Measurements from ENCODE around the gene MPZ. TPM values are rescaled to one million over a fixed set of nuclear protein-coding genes. Genes with fewer than 3 reads are reported as not detected.

The MPZ gene
- total and polyA plus RNA-seq, 10 of the 15 experiments (the other 5 are each of a cell fraction or from before 2014, with no cell fraction given) = 0.09 to 6.9 (median 4.7) TPM

GRCh38 chr1:161359291-161359690, 49.5 kb upstream of the MPZ start:
- no peaks in the 10 kb centered on the region for H3K9me3 ChIP-seq (replicated peaks; ENCODE audit: control insufficient read depth, insufficient read depth, low read length)
- in situ Hi-C loops (cut with MboI) = no loop called here
- TF ChIP-seq IKZF2 (IDR thresholded peaks at IDR 0.05) = no peak
- no peak for TF ChIP-seq PML (IDR thresholded peaks at IDR 0.05; ENCODE audit: low read length)
- no peak for TF ChIP-seq BCL3 (IDR thresholded peaks at IDR 0.05; ENCODE audit: borderline replicate concordance, insufficient read depth, low read depth, low read length, poor library complexity, severe bottlenecking)
- no peak for TF ChIP-seq MTA2 (IDR thresholded peaks at IDR 0.05; ENCODE audit: low read depth)
- TF ChIP-seq BHLHE40 (IDR thresholded peaks at IDR 0.05; ENCODE audit: borderline replicate concordance in 1 of 2, low read depth in 2 of 2, low read length in 1 of 2) = no peak
- no peak for TF ChIP-seq IKZF1 (conservative IDR thresholded peaks at IDR 0.05)
- TF ChIP-seq ZBTB40 (IDR thresholded peaks at IDR 0.05; ENCODE audit: borderline replicate concordance) = no peak
- no peak for TF ChIP-seq RBBP5 (conservative IDR thresholded peaks at IDR 0.05)
- no peak for TF ChIP-seq CBX5 (IDR thresholded peaks at IDR 0.05; ENCODE audit: low read depth)
- no peak for TF ChIP-seq ZBTB11 (CRISPR knock-in tag; IDR thresholded peaks at IDR 0.05)
- no peak for TF ChIP-seq ZNF592 (IDR thresholded peaks at IDR 0.05)
- TF ChIP-seq POLR2A (IDR thresholded peaks at IDR 0.05; ENCODE audit: low read depth, low read length) = no peak

More at GRCh38 chr1:161359291-161359690, 49.5 kb upstream of the MPZ start:
- no peaks in the 10 kb centered on the region for H3K4me1 ChIP-seq (ENCODE audit: control insufficient read depth, insufficient read depth, low read length)
- ChIA-PET RAD21 (ENCODE audit: unreplicated experiment) (no interaction called here), POLR2A (no interaction called here), CTCF (interaction anchor here (1.1 kb wide), 2 partner anchors 22 to 140 kb away, joined by 3 read pairs; no protein-coding TSS in a partner anchor), SMC1A (ENCODE audit: uncharacterized antibody, unreplicated experiment) (no interaction called here)
- no peak overlapping the region for H3K27ac ChIP-seq (ENCODE audit: control insufficient read depth, insufficient read depth)
- no peaks in the 10 kb centered on the region for H4K20me1 ChIP-seq (ENCODE audit: control insufficient read depth, insufficient read depth)
- no peaks in the 10 kb centered on the region for H3K27me3 ChIP-seq (replicated peaks in 1 of 2; ENCODE audit: control insufficient read depth in 2 of 2, insufficient read depth in 2 of 2, low read length in 1 of 2)
- H3K79me2 ChIP-seq (ENCODE audit: control insufficient read depth, insufficient read depth, low read length) = no peaks in the 10 kb centered on the region
- no peak overlapping the region for H3K4me3 ChIP-seq
- no TSS peak for BruUV-seq (replicated peaks)
- no peak for DNase-seq (ENCODE audit: low read depth, low spot score)
- H3K36me3 ChIP-seq (ENCODE audit: control insufficient read depth in 2 of 2, insufficient read depth in 2 of 2, low read length in 1 of 2) = peaks cover 0 to 6% of the 10 kb centered on the region in 2 experiments; a peak in 1 of 4 replicates
- H2AFZ ChIP-seq (ENCODE audit: control insufficient read depth, low read depth, low read length) = no peak overlapping the region
- no peak for FAIRE-seq
- intact Hi-C loops (cut with micrococcal nuclease; ENCODE audit: unreplicated experiment) = no loop called here
- no peak for ATAC-seq
- no peak overlapping the region for H3K4me2 ChIP-seq (ENCODE audit: control insufficient read depth, insufficient read depth)
- H3K9ac ChIP-seq (ENCODE audit: control insufficient read depth, insufficient read depth, low read length) = no peak overlapping the region
